Measurements from ENCODE around the gene ZFP62.

ZFP62 gene

GRCh38 chr5:180801596-180802324 is 59.3 kb downstream of the ZFP62 start:
- TF ChIP-seq GATA3 (IDR thresholded peaks at IDR 0.05; ENCODE audit: low read depth, low read length) (no peak), GATA2 (IDR thresholded peaks at IDR 0.05; ENCODE audit: low read depth, low read length) (no peak)

GRCh38 chr5:180799902-180800801 is 60.9 kb downstream of the ZFP62 start:
- TF ChIP-seq GATA3 (IDR thresholded peaks at IDR 0.05; ENCODE audit: low read depth, low read length) (no peak), GATA2 (IDR thresholded peaks at IDR 0.05; ENCODE audit: low read depth, low read length) (no peak)

GRCh38 chr5:180799194-180799593 is 61.9 kb downstream of the ZFP62 start:
- TF ChIP-seq GATA2 (IDR thresholded peaks at IDR 0.05; ENCODE audit: low read depth, low read length) (no peak), GATA3 (IDR thresholded peaks at IDR 0.05; ENCODE audit: low read depth, low read length) (no peak)

GRCh38 chr5:180798193-180798592 is 62.9 kb downstream of the ZFP62 start:
- TF ChIP-seq GATA2 (IDR thresholded peaks at IDR 0.05; ENCODE audit: low read depth, low read length) (no peak), GATA3 (IDR thresholded peaks at IDR 0.05; ENCODE audit: low read depth, low read length) (no peak)
